Kasumi-1 (cell line): ENCODE results near the gene RHOJ.
A peak's percentile ranks its signal among the peaks of the same experiment; 100 is the strongest.
"Not testable (repeated sequence)": the region's sequence is repeated elsewhere in the genome, so short reads cannot be mapped to it uniquely, and the experiment has no call there.

Source experiments
- DNase-seq, 2 experiments: peaks; one replicate each; lab custom pipeline; 2025; lab: John Stamatoyannopoulos, UW

Gene RHOJ

DNA sequence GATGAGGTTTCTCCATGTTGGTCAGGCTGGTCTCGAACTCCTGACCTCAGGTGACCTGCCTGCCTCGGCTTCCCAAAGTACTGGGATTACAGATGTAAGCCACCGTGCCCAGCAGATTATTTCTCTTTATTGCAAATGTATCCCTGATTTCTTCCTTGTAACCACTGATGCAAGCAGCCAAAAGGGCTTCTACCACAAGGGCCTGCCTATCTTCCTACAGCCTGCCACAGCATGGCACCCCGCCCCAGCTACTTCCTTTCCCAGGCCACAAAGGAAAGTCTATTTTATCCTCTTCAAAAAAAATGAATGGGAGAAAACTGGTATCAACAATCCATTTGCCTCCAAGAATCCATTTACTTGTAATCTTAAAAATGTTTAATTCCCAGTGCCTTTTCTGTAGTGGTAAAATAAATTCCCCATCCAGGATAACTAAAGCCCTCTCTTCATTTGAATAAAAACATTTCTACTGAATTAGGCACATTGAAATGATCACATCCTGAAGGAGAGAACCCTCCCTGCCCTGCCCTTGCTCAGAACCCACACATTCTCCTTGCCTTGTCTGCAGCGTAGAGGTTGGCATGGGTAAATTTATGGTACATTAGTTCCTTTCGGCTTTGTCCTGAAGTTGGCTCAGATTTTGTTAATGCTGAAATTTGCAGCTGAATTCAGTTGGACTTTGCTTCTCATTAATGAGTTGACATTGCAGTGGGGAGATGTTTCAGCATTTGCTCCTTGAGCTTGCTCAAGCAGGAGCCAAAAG lies 95.3 kb downstream of the RHOJ start:
- DNase-seq: peak in 1 of 2 experiments; percentile 1

DNA sequence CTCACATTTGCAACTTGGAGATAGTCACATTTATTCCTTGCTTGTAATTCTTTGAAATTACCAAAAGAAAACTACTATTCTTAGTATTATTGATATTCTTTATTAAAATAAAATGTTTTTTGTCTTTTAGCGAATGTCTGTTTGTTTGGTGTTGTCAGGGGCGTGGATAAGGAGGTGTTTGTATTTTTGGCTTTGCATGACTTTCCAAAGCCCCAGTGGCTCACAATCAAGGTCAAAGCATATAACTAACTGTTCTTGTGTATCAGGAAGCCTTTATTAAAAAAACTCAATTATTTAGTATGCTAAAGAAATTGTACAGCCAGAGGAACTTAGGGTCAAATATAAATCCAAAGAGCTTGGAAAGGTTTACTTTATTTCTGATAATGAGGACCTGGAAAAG lies 96.6 kb downstream of the RHOJ start:
- DNase-seq: no peak

DNA sequence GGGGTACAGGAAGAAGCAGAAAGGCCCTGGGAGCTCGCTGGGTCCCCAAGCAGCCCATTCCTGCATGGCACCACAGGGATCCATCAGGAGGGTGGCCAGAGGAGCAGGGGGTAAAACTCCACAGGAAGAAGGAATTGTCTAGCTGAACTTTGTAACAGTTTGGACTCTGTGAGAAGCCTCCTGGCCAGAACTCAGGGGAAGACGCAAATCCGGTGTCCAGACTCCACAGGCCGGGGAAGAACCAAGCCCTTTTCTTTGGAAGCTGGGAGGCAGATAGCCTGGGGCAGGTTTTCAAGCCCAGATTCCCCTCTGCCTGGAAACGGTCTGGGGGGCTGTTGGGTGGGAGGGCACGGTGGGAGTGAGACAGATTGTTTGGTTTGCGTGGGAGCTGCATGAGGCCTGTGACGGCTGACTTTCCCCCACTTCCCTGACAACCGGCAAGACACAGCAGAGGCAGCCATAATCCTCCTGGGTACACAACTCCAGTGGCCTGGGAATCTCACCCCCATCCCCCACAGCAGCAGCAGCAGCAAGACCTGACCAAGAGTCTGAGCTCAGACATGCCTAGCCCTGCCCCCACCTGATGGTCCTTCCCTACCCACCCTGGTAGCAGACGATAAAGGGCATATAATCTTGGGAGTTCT lies 97.8 kb downstream of the RHOJ start:
- no peak for DNase-seq

DNA sequence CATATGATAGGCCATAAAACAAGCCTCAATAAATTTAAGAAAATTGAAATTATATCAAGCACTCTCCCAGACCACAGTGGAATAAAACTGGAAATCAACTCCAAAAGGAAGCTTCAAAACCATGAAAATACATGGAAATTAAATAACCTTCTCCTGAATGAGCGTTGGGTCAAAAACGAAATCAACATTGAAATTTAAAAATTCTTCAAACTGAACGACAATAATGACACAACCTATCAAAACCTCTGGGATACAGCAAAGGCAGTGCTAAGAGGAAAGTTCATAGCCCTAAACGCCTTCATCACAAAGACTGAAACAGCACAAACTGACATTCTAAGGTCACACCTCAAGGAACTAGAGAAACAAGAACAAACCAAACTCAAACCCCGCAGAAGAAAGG lies 100.2 kb downstream of the RHOJ start:
- not testable (repeated sequence) for DNase-seq

GRCh38 chr14:63308723-63309317 lies 104.6 kb downstream of the RHOJ start:
- peak; percentile 12 to 31 for DNase-seq

- DNase-seq: no peak
Observed at GRCh38 chr14:63318835-63319234, 114.6 kb downstream of the RHOJ start, which contains the start of gene GPHB5. Gene GPHB5 (minus strand): TSS chr14:63318935. CDS start chr14:63317849, 1,086 bp downstream.

DNA sequence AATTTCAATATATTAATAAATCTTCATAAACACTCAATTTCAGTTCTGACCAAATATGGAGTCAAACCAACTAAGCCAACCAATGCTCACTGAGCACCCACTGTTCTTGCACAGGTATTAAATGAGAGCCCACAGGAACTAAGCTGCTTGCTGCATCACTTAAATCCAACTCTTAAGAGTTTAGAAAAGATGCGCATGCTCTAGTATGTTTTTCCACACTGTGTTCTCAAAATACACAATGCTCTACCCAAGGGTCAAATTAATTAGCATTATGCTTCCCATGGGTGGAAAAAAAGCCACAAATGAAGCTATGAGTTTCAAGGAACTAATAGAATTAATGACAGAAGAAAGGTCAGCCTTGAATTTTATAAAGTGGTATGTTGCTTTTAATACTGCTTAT lies 118.2 kb downstream of the RHOJ start:
- no peak for DNase-seq

DNA sequence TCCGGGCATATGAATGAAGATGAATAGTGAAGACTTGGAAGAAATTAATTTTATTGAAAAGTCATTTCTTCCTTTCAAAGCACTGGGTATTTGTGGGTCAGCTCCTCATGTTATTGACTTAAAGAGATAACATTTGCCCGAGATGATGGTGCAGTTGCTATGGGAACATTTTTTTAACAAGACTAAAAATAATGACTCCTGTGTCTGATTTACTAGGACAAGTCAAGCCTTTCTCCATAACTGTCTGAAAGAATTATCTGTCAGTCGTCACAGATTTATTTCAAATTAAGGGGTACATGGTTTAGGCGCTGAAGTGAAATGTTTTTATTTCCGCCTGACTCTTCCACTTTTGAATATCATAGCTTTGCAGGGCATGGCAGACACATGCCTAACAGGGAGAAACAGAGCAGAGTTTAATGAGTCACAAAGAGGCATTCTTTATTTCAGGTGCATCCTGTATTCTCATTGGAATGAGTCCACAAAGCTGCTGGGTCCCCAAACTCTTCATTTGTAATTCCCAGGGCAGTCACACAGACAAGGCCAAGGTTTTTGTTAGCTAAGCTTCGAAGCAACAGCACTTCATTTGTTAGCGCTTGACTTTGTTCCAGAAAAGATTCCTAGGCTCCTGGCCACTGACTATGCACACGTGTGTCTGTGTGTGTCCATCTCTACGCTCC lies 118.8 kb downstream of the RHOJ start:
- no peak for DNase-seq

DNA sequence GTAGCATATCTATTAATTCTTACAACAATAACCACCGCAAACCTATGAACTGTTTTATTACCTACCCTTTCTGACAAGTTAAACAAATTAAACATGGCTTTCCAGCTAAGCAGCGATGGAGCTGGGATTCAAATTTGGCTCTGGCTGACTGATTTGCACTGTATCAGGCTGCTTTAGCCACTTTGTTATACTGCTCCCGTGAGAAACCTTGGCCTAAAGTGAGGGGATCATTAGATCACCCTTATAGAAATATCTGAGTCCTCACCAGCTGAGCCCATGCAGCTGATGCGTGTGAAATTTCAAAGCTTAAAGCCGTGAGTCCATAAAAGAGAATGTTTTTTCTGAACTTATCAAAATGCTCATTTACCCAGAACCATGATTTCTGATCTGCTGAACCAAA lies 122.6 kb downstream of the RHOJ start:
- DNase-seq: no peak

DNA sequence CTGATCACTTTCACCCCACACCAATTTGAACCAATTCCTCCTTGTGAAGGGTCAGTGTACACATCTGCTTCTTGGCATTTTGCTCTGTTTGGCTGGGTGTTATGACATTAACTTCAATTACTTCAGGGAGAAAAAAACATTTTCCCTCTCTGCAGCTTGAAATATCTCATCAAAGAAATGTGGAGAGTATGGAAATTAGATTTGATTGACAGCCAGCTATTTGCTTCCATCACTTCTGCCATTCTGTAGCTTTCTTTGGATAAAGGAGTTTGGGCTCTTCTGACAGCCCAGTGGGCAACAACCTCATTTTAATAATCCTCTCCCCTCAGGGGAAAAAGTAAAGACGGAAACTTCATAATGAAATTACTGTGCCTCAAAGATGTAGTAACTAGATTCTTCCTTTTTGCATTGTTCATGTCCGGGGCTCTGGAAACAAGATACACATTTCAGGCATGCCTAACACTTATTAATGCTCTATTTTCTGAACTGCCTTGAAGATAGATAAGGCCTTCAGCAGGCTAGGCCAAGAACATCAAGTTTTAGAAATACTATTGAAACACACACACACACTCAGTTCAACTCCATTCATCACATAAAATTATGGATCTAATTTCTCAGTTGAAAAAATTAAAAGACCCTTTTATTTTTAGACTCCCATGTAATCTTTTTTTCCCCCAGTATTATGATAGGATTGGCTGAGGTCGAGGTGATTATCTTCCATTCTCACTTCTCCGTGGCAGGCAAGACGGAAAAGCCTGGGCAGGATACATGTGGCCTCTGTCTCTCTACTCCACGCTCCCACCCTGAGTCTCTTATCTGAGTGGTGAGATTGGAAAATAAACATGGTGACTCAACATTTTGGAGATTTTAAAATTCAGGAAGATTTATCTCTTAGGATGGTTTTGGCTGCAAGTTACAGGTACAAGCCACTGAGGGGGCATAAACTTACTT lies 124.8 kb downstream of the RHOJ start:
- no peak for DNase-seq

GRCh38 chr14:63342371-63342770 lies 138.1 kb downstream of the RHOJ start:
- no peak for DNase-seq
